CD4-positive, alpha-beta T cell treated with Interleukin-17A for 1 hour (primary cell): ENCODE measurements around the gene ALX4.

Experiments used
- DNase-seq: peaks from one replicate; pipeline ENCODE4 v3.0.0-alpha.2; 2020

The ALX4 gene

GRCh38 chr11:44267006-44267749 lies 42.8 kb downstream of the ALX4 start:
- no peak for DNase-seq

- no peak for DNase-seq
Measured at GRCh38 chr11:44266056-44266780, 43.7 kb downstream of the ALX4 start.

- DNase-seq, result no peak
Measured at GRCh38 chr11:44264761-44265160, 45.2 kb downstream of the ALX4 start.

- DNase-seq, result no peak
Measured at GRCh38 chr11:44264438-44264749, 45.5 kb downstream of the ALX4 start.

- no peak for DNase-seq
Measured at GRCh38 chr11:44263738-44264437, 46.1 kb downstream of the ALX4 start.

GRCh38 chr11:44261800-44262591 lies 47.9 kb downstream of the ALX4 start:
- DNase-seq, result no peak

- DNase-seq, result no peak
Measured at GRCh38 chr11:44260081-44260480, 49.9 kb downstream of the ALX4 start.

- no peak for DNase-seq
Measured at GRCh38 chr11:44258839-44259420, 51.0 kb downstream of the ALX4 start.

- no peak for DNase-seq
Measured at GRCh38 chr11:44258190-44258489, 51.8 kb downstream of the ALX4 start.

- no peak for DNase-seq
Measured at GRCh38 chr11:44257338-44258189, 52.4 kb downstream of the ALX4 start.

GRCh38 chr11:44256673-44257291 lies 53.2 kb downstream of the ALX4 start:
- no peak for DNase-seq

- no peak for DNase-seq
Measured at GRCh38 chr11:44255406-44256071, 54.4 kb downstream of the ALX4 start.

GRCh38 chr11:44252999-44253602 lies 56.8 kb downstream of the ALX4 start:
- DNase-seq, result no peak

- no peak for DNase-seq
Measured at GRCh38 chr11:44250421-44250820, 59.5 kb downstream of the ALX4 start.

- no peak for DNase-seq
Measured at GRCh38 chr11:44248109-44248508, 61.8 kb downstream of the ALX4 start.

- DNase-seq, result no peak
Measured at GRCh38 chr11:44247508-44247907, 62.4 kb downstream of the ALX4 start.

GRCh38 chr11:44246726-44247125 lies 63.2 kb downstream of the ALX4 start:
- DNase-seq, result no peak

GRCh38 chr11:44244639-44245310 lies 65.2 kb downstream of the ALX4 start:
- DNase-seq, result no peak

GRCh38 chr11:44243595-44244343 lies 66.2 kb downstream of the ALX4 start:
- DNase-seq, result no peak
